Omental fat pad (tissue), 4 donors: ENCODE results near the gene NUDT1. TPM values are rescaled to one million over a fixed set of nuclear protein-coding genes. Genes with fewer than 3 reads are reported as not detected.

Experiments used
- ATAC-seq: fragments of 150-250 bp; one replicate; pipeline ENCODE4 v1.9.1; 2016; ENCODE audit warnings: mild to moderate bottlenecking, moderate library complexity; ENCODE audit not compliant: low FRiP score
- DNase-seq: peaks from one replicate; pipeline ENCODE4 v3.0.0-alpha.2; 2019; ENCODE audit warnings: low spot score
- total RNA-seq, 4 donors: library from RNA; depleted of rRNA; stranded (reverse); fragments of >200 nt; gene quantifications; one replicate each; pipeline ENCODE4 v1.1.0, GENCODE V29; 2016
- TF ChIP-seq, protein P1 (sequence below), 3 donors: fragments of 450-650 bp; IDR thresholded peaks; one replicate each; pipeline ENCODE4 v1.5.1; 2016 to 2017; ENCODE audit warnings: antibody characterized with exemption in 3 of 3, mild to moderate bottlenecking in 3 of 3, moderate library complexity in 2 of 3

The NUDT1 gene
- total RNA-seq, 4 donors from 2014 or later, result 15.3 to 24.0 (median 16.8) TPM

DNA sequence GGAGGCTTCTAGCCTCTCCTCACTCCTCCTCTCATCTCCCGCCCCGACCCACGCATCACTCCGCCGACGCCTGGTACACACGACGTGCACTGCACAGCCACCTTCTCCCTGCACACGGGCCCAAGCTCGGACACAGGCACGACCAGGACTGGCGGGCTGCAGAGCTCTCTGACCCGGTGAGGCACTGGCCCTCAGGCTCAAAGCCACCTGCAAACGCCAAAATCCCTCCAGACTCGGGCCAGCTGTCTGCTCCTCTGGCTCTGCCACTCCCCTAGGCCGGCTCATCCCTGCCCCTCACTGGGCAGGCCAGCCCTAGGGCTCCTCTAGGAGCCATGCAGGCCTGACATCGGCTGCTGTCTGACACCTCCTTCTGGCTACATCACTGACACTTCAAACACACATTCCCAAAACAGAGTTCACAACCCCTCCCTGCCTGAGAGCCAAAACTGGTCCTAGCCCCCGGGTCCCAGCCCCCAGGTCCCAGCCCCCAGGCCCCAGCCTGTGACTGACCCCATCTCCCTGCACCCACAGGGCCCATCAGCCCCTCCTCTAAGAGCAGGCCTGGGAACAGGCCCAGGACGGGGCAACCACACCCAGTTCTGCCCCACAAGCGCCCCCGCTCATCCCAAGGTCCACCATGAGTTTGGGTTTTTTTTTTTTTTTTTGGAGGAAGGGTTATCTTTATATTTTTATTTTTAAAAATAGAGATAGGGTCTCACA lies 44.4 kb upstream of the NUDT1 start:
- DNase-seq (no peak), ATAC-seq (no peak)
- TF ChIP-seq, protein P1, sequence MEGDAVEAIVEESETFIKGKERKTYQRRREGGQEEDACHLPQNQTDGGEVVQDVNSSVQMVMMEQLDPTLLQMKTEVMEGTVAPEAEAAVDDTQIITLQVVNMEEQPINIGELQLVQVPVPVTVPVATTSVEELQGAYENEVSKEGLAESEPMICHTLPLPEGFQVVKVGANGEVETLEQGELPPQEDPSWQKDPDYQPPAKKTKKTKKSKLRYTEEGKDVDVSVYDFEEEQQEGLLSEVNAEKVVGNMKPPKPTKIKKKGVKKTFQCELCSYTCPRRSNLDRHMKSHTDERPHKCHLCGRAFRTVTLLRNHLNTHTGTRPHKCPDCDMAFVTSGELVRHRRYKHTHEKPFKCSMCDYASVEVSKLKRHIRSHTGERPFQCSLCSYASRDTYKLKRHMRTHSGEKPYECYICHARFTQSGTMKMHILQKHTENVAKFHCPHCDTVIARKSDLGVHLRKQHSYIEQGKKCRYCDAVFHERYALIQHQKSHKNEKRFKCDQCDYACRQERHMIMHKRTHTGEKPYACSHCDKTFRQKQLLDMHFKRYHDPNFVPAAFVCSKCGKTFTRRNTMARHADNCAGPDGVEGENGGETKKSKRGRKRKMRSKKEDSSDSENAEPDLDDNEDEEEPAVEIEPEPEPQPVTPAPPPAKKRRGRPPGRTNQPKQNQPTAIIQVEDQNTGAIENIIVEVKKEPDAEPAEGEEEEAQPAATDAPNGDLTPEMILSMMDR (IDR thresholded peaks at IDR 0.05), result no peak

DNA sequence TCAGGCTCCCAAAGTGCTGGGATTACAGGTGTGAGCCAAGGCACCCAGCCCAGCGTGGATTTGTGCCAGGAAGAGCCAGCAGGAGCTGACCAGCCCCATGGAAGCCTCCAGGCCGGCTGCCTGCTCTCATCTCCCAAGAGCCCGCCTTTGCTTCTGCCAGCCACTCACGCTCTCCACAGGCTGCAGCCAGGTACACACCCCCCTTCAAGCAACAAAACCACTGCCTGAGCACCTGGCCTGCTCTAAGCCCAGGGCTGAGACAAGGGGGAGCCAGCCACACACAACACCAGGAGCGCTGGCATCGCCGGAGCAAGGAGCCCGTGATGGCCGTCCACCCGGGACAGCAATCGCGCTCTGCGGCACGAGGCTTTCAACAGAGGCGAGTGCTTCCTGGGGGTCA lies 43.8 kb upstream of the NUDT1 start:
- ATAC-seq, result no peak
- TF ChIP-seq, protein P1 (IDR thresholded peaks at IDR 0.05), result no peak

DNA sequence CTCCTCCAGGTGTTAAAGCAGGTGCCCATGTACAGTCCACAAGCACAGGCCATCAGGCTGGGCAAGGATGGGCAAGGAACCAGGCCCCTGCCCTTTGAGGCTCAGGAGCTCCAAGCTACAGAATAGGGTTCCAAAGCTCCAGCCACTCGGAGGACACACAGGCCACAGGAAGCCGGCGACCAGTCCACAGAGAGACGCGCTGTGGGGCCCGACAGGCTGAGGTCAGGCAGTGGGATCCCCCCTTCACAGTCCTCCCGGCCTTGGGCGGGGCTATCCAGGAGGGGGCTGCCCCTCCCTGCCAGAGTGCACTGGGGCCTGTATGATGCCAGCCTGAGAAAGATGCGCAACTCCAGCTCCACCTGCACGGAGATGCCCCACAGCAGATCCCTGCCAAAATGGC lies 43.3 kb upstream of the NUDT1 start:
- DNase-seq (no peak), ATAC-seq (no peak)
- TF ChIP-seq, protein P1 (IDR thresholded peaks at IDR 0.05), result no peak

More for the DNA sequence above, 43.8 kb upstream of the NUDT1 start:
- no peak for DNase-seq

DNA sequence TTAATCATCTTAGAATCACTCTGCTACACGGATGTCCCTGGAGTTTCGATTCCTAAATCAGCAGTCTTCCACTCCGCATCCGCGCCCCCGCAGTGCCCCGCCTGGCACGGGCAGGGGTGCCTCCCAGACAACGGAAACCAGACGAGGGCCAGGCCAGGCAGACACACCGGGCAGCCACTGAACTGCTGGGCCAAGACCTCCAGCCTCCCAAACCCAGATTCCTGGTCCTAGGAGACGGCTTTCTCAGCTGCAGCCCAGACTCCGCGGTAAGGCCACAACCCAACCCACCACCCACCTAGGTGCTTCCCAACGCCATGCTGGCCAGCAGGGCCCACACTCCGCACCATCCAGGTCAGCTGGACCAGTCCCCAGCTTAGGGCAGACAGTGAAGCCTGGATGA lies 42.5 kb upstream of the NUDT1 start:
- no peak for DNase-seq
- TF ChIP-seq, protein P1 (IDR thresholded peaks at IDR 0.05), result no peak
- no peak for ATAC-seq

DNA sequence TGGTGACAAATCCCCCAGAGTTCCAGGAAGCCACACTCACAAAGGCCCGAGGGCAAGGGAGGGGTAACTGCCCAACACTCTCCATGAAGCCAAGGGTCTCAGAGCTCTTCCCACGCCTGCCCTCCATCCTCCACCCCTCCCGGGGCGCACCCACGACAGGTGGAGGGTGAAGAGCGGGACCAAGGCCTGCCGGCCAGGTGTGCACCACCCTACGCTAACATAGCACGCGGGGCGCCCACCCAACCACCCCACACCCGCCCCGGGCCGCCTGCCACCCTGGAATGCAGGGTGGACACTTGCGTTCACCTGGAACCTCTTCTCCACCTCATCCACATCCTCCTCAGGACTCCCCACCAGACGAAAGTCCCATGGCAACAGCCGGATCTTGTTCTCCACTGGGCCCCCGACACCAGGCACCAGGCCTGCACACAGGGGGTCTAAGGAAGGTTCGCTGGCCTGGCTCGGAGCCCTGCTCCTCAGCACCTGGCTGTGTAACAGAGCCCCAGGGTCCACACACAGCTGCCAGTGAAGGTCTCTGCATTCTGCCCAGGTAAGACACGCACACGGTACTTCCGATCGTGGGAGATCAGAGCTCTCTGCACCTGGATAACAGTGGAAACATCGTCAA lies 42.0 kb upstream of the NUDT1 start:
- TF ChIP-seq, protein P1 (IDR thresholded peaks at IDR 0.05), result no peak

DNA sequence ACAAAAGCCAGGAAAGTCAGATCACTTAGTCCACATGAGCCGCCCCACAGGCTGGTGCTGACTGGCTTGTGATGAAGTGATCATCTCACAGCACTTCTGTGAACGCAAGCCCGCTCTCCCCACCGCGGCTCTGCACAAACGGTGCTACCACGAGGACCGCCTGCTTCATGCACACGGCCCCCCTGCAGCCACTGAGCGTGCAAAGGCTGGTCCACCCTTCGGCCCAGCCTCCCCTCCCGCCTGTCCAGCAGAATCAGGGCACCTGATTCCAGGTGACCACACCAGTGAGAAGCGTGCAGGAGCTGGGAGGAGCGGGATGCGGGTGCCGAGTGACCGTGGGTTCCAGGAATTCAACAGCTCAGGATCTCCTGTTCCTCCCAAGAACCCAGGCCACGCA lies 41.4 kb upstream of the NUDT1 start:
- DNase-seq (no peak), ATAC-seq (no peak)
- TF ChIP-seq, protein P1 (IDR thresholded peaks at IDR 0.05), result no peak

More for the DNA sequence above, 42.0 kb upstream of the NUDT1 start:
- no peak for ATAC-seq
- DNase-seq, result no peak

DNA sequence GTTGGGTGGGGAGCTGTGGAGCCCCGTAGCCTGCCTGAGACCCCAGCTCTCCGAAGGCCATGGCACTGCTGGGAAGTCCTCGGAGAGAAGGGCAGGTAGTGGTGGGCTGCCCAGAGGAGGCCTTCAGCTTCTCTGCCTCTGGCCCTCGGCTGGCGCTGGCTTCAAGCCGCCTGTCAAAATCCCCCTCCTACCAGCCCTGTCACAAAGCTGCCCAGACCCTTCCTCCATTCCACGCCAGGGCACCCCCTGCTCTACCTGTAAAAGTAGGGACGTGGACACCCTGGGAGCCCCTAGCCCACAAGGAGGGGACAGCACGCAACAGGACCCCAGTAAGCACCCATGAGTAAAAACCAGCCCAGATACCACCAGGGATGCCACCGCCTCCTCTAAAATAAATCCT lies 40.9 kb upstream of the NUDT1 start:
- DNase-seq (no peak), ATAC-seq (no peak)
- TF ChIP-seq, protein P1 (IDR thresholded peaks at IDR 0.05), result no peak
